ENCODE measurements around the gene VAMP1. TPM values are rescaled to one million over a fixed set of nuclear protein-coding genes. Genes with fewer than 3 reads are reported as not detected.
A peak's percentile ranks its signal among the peaks of the same experiment; 100 is the strongest.
"Not testable (repeated sequence)": the region's sequence is repeated elsewhere in the genome, so short reads cannot be mapped to it uniquely, and the experiment has no call there.

VAMP1 gene
- total RNA-seq, 2 donors from 2014 or later: 1.7 to 3.6 TPM

- no peak for TF ChIP-seq CTCF (IDR thresholded peaks at IDR 0.05)
- no peaks in the 10 kb centered on the region for H3K36me3 ChIP-seq
- no peak overlapping the region for H3K4me3 ChIP-seq
- peaks cover 0 to 17% of the 10 kb centered on the region in 2 donors for H3K4me1 ChIP-seq
- no peaks in the 10 kb centered on the region for H3K27me3 ChIP-seq
- H3K9me3 ChIP-seq: no peaks in the 10 kb centered on the region
- no peak for DNase-seq (ENCODE audit: low spot score)
- H3K27ac ChIP-seq: no peak overlapping the region
Measured at GRCh38 chr12:6432991-6433390, 37.5 kb downstream of the VAMP1 start.

- DNase-seq (ENCODE audit: low spot score): peak; percentile 99
- H3K9me3 ChIP-seq: no peaks in the 10 kb centered on the region
- H3K27me3 ChIP-seq: no peaks in the 10 kb centered on the region
- peaks cover 0 to 17% of the 10 kb centered on the region in 2 donors for H3K4me1 ChIP-seq
- no peaks in the 10 kb centered on the region for H3K36me3 ChIP-seq
- no peak for TF ChIP-seq CTCF (IDR thresholded peaks at IDR 0.05)
- H3K27ac ChIP-seq: peak overlapping the region; percentile 78 to 84
- H3K4me3 ChIP-seq: peak overlapping the region in 1 of 2 donors; percentile 25
Measured at GRCh38 chr12:6430124-6430989, 40.1 kb downstream of the VAMP1 start.

- Histone ChIP-seq H3K4me1 (peaks cover 0 to 25% of the 10 kb centered on the region in 2 donors), H3K27me3 (no peaks in the 10 kb centered on the region), H3K9me3 (no peaks in the 10 kb centered on the region), H3K4me3 (no peak overlapping the region), H3K36me3 (no peaks in the 10 kb centered on the region), H3K27ac (no peak overlapping the region)
- DNase-seq (ENCODE audit: low spot score): no peak
- no peak for TF ChIP-seq CTCF (IDR thresholded peaks at IDR 0.05)
Measured at GRCh38 chr12:6428326-6428725, 42.2 kb downstream of the VAMP1 start.

GRCh38 chr12:6427796-6428195, 42.7 kb downstream of the VAMP1 start:
- H3K36me3 ChIP-seq, H3K27me3 ChIP-seq, H3K27ac ChIP-seq: not testable (repeated sequence)

GRCh38 chr12:6426882-6427671, 43.4 kb downstream of the VAMP1 start:
- Histone ChIP-seq H3K27me3 (no peaks in the 10 kb centered on the region), H3K4me3 (no peak overlapping the region), H3K36me3 (no peaks in the 10 kb centered on the region), H3K27ac (no peak overlapping the region), H3K4me1 (peaks cover 0 to 25% of the 10 kb centered on the region in 2 donors), H3K9me3 (no peaks in the 10 kb centered on the region)
- no peak for DNase-seq (ENCODE audit: low spot score)
- no peak for TF ChIP-seq CTCF (IDR thresholded peaks at IDR 0.05)

More at GRCh38 chr12:6427796-6428195, 42.7 kb downstream of the VAMP1 start:
- H3K9me3 ChIP-seq; DNase-seq (ENCODE audit: low spot score); H3K4me3 ChIP-seq: not testable (repeated sequence)
- peaks cover 0 to 25% of the 10 kb centered on the region in 2 donors for H3K4me1 ChIP-seq
